ENCODE results near the gene CNTRL. TPM values are rescaled to one million over a fixed set of nuclear protein-coding genes. Genes with fewer than 3 reads are reported as not detected.

CNTRL gene
- total RNA-seq, 1 experiment from 2014 or later, result 11.6 TPM

GRCh38 chr9:121115466-121115865 is 40.7 kb downstream of the CNTRL start:
- no peak for DNase-seq
- Mint-ChIP-seq H3K9me3 (no peaks in the 10 kb centered on the region), H3K4me3 (no peak overlapping the region), H3K27me3 (ENCODE audit: low read depth) (no peaks in the 10 kb centered on the region), H3K27ac (no peak overlapping the region), H3K36me3 (ENCODE audit: insufficient read depth in 1 of 3, low read depth in 3 of 3) (no peaks in the 10 kb centered on the region), H3K4me1 (no peaks in the 10 kb centered on the region)
- H2AK5ac ChIP-seq (ENCODE audit: insufficient read length, low read length), result no peak overlapping the region
- H3K9ac ChIP-seq (ENCODE audit: extremely low read depth, insufficient read length, low read length), result no peak overlapping the region
- no peaks in the 10 kb centered on the region for H3K27me3 ChIP-seq (ENCODE audit: insufficient read depth, low read length)
- H3K4ac ChIP-seq (ENCODE audit: low read depth, low read length), result no peak overlapping the region
- H3K79me2 ChIP-seq (ENCODE audit: insufficient read depth, low read length), result no peaks in the 10 kb centered on the region
- no peak overlapping the region for H4K5ac ChIP-seq (ENCODE audit: insufficient read length, low read depth, low read length)
- H3K79me1 ChIP-seq (ENCODE audit: insufficient read depth, low read depth, low read length, poor library complexity, severe bottlenecking), result no peaks in the 10 kb centered on the region
- no peak overlapping the region for H2BK5ac ChIP-seq (ENCODE audit: insufficient read length, low read length)
- H4K91ac ChIP-seq (ENCODE audit: insufficient read length, low read depth, low read length), result no peak overlapping the region
- H3K4me2 ChIP-seq (ENCODE audit: insufficient read depth, insufficient read length, low read length), result no peak overlapping the region
- H4K20me1 ChIP-seq (ENCODE audit: control insufficient read depth, insufficient read depth, insufficient read length), result no peaks in the 10 kb centered on the region
- no peak overlapping the region for H2BK12ac ChIP-seq (ENCODE audit: insufficient read length, low read depth, low read length)
- H3K4me1 ChIP-seq (ENCODE audit: insufficient read depth, low read length), result no peaks in the 10 kb centered on the region
- no peak overlapping the region for H4K8ac ChIP-seq (replicated peaks; ENCODE audit: insufficient read length, low read depth, low read length)
- H2AFZ ChIP-seq (ENCODE audit: low read length), result no peak overlapping the region
- H3K9me3 ChIP-seq (ENCODE audit: control insufficient read depth, low read depth, low read length), result no peaks in the 10 kb centered on the region
- H3K56ac ChIP-seq (ENCODE audit: insufficient read length, low read depth, low read length), result no peak overlapping the region
- no peak overlapping the region for H3T11ph ChIP-seq (ENCODE audit: low read length)
- H2BK20ac ChIP-seq (ENCODE audit: low read depth, low read length, poor library complexity, severe bottlenecking), result no peak overlapping the region
- H3K23me2 ChIP-seq (ENCODE audit: insufficient read length, low read depth, low read length, poor library complexity, severe bottlenecking), result no peaks in the 10 kb centered on the region
- no peak overlapping the region for H3K14ac ChIP-seq (ENCODE audit: insufficient read depth, low read length)
- H3K27ac ChIP-seq (ENCODE audit: insufficient read length, low read depth, low read length), result no peak overlapping the region
- no peak overlapping the region for H2BK15ac ChIP-seq (ENCODE audit: low read depth, low read length)
- H2BK120ac ChIP-seq (ENCODE audit: low read depth, low read length, poor library complexity, severe bottlenecking), result no peak overlapping the region
- no peak overlapping the region for H3K18ac ChIP-seq (ENCODE audit: insufficient read length, low read depth, low read length)
- no peak for TF ChIP-seq CTCF (conservative IDR thresholded peaks at IDR 0.05)
- no CpG with 5 or more reads among the region's 1 CpG for WGBS (ENCODE audit: extremely low coverage, insufficient read length, low lambda C conversion rate)
- no peak overlapping the region for H3K23ac ChIP-seq (ENCODE audit: insufficient read length, low read depth, low read length)
